Measurements from ENCODE around the gene KIRREL3.
A peak's percentile ranks its signal among the peaks of the same experiment; 100 is the strongest.

The KIRREL3 gene

DNA sequence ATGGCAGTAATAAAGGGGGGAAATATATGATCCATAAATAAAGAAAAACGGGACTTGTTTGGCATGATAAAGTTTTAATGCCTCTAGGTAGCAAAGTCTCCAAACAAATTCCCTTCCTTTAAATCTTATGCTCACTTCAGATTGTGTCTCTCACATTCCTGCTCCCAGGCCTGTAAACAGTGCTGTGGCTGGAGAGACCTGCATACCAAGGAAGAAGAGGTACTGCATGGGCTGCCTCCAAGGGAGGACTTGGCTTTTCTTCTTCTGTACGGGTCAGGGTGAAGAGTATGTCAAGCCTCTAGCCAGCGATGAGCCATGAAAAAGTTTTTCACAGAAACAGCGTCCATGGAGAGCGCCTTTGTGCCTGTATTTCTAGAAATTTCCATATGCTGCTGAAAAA, 161.8 kb downstream of the KIRREL3 start:
- peak in 1 of 2 experiments; percentile 22 for DNase-seq (ENCODE audit: low read depth in 1 of 2, low spot score in 1 of 2)
- no peak for TF ChIP-seq JUND (IDR thresholded peaks at IDR 0.05; ENCODE audit: low read depth)
- in situ Hi-C loops (cut with HindIII; ENCODE audit: low pct_unique_long_range_greater_than_20kb, low sequenced_read_pairs): no loop called here

DNA sequence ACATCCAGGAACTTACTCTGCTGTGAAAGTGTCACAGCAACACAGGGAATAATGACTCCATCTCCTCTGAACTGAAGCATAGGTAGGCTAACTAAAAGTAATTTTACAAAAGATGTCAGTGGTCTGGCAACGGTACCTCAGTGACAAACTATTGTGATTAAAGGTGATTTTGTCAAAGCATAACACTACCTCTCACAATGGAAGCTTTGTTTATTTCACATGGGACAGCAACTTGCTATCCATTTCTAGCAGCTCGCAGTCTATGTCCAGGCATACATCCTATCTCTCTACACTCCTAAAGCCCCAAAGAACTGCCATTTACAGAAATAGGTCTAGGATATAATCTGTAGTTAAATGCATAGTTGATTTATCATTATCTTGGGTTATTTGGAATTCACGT, 163.0 kb downstream of the KIRREL3 start:
- no peak for DNase-seq (ENCODE audit: low read depth in 1 of 2, low spot score in 1 of 2)
- in situ Hi-C loops (cut with HindIII; ENCODE audit: low pct_unique_long_range_greater_than_20kb, low sequenced_read_pairs): no loop called here
- TF ChIP-seq JUND (IDR thresholded peaks at IDR 0.05; ENCODE audit: low read depth): no peak

DNA sequence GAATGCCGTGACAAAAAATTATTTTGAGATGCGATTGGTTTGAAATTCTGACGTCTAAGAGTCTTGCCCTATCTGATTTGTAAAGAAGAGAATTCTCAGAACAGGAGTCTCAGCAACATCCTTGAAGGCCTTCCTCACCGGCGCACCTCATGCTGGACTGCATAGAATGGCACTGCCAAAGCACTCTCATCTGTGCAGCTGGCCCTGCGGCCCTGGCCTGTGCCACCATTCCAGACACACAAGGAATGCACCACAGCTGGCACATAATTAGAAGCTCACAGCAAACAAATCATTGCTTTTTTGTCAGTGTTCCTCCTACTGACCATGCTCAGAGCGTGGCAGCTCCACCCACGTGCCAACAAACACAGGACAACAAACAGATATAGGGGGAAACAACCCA, 166.0 kb downstream of the KIRREL3 start:
- no peak for TF ChIP-seq JUND (IDR thresholded peaks at IDR 0.05; ENCODE audit: low read depth)
- in situ Hi-C loops (cut with HindIII; ENCODE audit: low pct_unique_long_range_greater_than_20kb, low sequenced_read_pairs): no loop called here

DNA sequence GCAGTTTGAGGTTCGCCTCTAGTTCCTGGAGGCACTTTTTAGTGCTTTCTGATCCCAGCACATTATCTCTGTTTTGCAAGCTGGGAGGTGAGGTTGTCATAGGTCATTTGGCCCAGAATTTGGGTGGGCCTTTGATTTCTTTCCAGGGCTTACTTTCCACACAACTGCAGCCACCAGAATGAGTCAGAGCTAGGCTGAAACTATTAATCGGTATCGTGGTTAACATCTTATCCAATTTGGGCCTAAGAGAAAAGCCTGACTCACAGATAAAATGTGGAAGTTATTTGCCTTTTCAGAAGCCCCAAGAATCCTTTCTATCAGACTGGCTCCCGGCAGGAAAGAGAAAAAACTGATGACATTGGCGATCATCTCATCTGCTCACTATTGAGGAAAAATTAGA, 166.4 kb downstream of the KIRREL3 start:
- DNase-seq (ENCODE audit: low read depth in 1 of 2, low spot score in 1 of 2): no peak
- TF ChIP-seq JUND (IDR thresholded peaks at IDR 0.05; ENCODE audit: low read depth): no peak
- in situ Hi-C loops (cut with HindIII; ENCODE audit: low pct_unique_long_range_greater_than_20kb, low sequenced_read_pairs): no loop called here

More for the DNA sequence above, 166.0 kb downstream of the KIRREL3 start:
- no peak for DNase-seq (ENCODE audit: low read depth in 1 of 2, low spot score in 1 of 2)

DNA sequence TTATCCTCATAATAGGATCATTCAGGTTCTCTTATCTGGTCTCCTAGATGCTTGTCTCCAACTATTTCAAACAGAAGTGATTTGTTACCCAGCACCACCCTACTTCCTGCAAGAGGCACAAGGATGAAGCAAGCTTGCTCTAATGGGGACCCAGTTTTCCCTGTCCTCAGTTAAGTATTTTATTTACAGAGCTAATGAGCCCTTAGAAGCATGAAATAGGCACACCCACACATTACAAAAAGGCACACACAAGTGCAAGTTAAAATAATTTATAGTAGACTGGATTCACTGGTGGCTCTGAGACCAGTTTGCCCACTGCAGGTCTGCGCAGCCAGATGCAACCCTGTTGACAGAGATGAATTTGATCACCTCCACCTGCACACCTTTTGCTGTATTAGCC, 167.5 kb downstream of the KIRREL3 start:
- in situ Hi-C loops (cut with HindIII; ENCODE audit: low pct_unique_long_range_greater_than_20kb, low sequenced_read_pairs): no loop called here
- no peak for TF ChIP-seq JUND (IDR thresholded peaks at IDR 0.05; ENCODE audit: low read depth)
- no peak for DNase-seq (ENCODE audit: low read depth in 1 of 2, low spot score in 1 of 2)

DNA sequence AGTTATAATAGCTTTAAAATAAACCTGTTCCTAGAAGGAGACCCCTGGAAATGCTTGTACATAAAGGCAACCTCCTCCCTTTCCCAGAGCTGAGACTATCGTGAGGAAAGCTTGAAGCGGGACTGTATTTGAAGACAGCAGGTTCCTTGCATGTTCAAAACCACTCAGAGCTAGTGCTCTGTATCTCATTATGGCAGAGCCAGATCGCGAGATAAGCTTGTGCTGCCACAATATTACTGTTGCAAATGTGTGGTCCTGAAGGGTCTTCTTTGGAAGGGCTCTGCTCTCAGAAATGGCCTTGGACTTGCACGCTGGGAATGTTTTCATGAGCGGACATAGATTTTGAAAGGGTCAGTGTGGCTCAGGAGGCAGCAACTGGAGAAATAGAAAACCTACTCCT, 168.2 kb downstream of the KIRREL3 start:
- DNase-seq (ENCODE audit: low read depth in 1 of 2, low spot score in 1 of 2): no peak
- in situ Hi-C loops (cut with HindIII; ENCODE audit: low pct_unique_long_range_greater_than_20kb, low sequenced_read_pairs): no loop called here

DNA sequence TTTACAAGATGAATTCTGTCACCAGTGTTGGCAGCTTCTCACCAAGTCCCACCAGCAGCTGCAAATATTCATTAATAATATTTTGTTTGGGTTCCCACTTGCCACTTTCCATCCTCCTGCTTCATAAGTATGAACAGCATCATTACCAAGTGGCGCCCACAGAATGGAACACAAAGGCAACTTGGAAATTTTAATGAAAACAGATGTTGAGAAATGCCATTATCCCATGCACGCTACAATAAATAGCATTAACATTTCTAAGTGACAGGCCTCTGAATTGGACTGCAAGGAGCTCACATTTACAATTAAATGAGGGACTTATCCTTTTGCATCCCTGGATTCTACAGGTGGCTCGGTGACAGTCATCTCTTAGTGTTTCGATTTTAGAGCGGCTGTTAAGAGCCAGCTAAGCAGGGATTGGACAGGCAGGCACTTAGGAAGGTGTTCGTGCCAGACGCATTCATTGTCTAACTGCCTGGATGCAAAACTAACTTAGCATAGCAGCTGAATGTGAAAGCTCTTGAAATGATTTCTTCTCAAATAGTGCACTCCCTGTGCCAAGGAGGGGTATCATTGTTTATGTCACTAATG, 170.3 kb downstream of the KIRREL3 start:
- TF ChIP-seq JUND (IDR thresholded peaks at IDR 0.05; ENCODE audit: low read depth): no peak
- in situ Hi-C loops (cut with HindIII; ENCODE audit: low pct_unique_long_range_greater_than_20kb, low sequenced_read_pairs): no loop called here
- DNase-seq (ENCODE audit: low read depth in 1 of 2, low spot score in 1 of 2): no peak

More for the DNA sequence above, 168.2 kb downstream of the KIRREL3 start:
- TF ChIP-seq JUND (IDR thresholded peaks at IDR 0.05; ENCODE audit: low read depth): no peak

DNA sequence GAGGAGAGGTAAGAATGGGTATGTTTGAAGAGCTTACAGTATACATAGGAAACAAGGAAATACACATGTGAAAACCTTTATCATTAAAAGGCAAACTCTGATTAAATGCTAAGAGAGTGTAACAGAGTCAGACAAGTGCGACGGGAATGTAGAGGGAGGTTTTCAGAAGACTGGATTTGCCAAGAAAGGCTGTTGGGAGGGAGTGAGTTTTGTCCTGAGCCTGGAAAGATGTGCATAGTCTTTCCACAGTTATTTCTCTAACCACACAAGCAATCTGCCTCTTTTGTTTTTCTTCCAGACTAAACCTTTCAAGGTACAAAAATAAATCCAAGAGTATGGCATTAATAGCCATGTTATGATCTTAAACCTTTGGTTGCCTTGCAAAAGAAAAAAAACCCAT, 170.9 kb downstream of the KIRREL3 start:
- in situ Hi-C loops (cut with HindIII; ENCODE audit: low pct_unique_long_range_greater_than_20kb, low sequenced_read_pairs): no loop called here
- DNase-seq (ENCODE audit: low read depth in 1 of 2, low spot score in 1 of 2): no peak
- no peak for TF ChIP-seq JUND (IDR thresholded peaks at IDR 0.05; ENCODE audit: low read depth)

DNA sequence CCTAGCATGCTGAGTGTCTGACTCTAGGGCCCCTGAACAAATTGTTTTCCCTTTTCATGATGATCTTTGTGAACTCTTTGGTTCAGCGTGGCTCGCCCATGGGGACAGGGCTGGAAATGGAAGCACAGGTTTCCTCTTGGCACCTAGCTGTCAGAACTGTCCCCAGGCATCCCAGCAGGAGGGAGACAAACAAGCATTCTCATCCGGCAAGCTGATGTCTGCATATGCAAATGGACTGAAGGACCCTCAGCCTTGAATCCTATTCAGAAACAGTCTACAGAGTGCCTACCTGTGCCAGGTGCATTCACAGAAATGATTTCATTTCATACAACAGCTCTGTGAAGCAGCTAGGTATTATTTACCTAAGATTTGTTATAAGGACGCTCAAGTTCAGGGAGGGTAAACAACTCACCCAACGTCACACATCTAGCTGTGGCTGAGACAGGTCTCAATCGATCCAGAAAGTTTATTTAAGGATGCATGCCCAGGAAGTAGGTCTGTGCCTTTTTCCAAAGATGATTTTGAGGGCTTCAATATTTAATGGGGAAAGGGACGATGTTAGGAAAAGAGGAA, 176.4 kb downstream of the KIRREL3 start:
- no peak for DNase-seq (ENCODE audit: low read depth in 1 of 2, low spot score in 1 of 2)
- no peak for TF ChIP-seq JUND (IDR thresholded peaks at IDR 0.05; ENCODE audit: low read depth)
- in situ Hi-C loops (cut with HindIII; ENCODE audit: low pct_unique_long_range_greater_than_20kb, low sequenced_read_pairs): no loop called here

DNA sequence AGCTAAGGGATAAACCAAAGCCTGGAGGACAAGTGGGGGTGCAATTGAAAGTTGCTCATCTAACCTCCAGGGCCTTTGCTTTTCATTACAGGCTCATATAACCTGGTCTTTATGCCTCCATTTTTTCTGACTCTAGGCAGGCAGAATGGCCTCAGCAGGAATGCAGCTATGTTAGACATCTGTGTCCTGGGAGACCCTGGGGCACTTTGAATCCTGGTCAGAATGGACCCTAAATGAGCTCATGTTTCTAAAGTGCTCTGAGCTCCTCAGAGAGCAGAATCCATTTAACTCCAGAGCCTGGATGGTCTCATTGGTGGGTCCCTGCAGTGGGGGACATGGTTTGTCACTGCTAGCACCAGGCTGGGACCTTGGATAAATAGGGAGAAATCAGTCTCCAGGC, 177.3 kb downstream of the KIRREL3 start:
- DNase-seq (ENCODE audit: low read depth in 1 of 2, low spot score in 1 of 2): no peak
- in situ Hi-C loops (cut with HindIII; ENCODE audit: low pct_unique_long_range_greater_than_20kb, low sequenced_read_pairs): no loop called here
- TF ChIP-seq JUND (IDR thresholded peaks at IDR 0.05; ENCODE audit: low read depth): no peak

DNA sequence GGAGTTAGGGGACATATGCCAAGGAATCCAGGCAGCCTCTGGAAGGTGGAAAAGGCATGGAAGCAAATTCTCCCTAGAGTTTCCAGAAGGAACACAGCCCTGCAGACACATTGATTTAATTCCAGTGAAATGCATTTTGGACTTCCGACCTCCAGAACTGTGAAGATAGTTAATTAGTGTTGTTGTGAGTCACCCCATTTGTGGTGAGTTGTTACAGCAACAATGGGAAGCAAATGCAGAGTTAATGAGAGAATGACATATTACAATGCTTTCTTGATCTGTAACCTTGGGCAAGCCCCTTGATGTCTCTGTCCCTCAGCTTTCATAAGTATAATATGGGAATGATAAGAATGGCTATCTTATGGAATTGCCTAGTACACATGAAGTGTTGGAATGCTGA, 178.7 kb downstream of the KIRREL3 start:
- DNase-seq (ENCODE audit: low read depth in 1 of 2, low spot score in 1 of 2): no peak
- TF ChIP-seq JUND (IDR thresholded peaks at IDR 0.05; ENCODE audit: low read depth): no peak
- in situ Hi-C loops (cut with HindIII; ENCODE audit: low pct_unique_long_range_greater_than_20kb, low sequenced_read_pairs): no loop called here

DNA sequence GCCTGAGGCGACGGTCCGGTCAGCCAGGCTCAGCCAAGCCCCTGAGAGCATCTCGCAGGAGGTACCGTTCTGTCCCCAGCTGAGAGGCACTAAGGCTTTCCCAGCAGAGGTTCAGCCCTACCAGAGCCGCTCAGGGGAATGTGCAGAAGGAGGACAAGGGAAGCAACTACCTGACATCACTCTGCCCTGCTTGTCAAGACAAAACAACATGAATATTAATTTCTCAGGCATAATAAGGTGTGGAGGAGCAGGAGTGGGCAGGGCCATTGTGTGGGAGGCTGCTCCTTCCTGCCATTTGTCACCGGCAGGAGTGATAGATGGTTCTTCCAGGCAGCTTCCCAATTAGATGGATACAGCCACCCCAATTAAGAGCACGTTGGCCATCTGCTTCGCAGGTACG, 181.4 kb downstream of the KIRREL3 start:
- in situ Hi-C loops (cut with HindIII; ENCODE audit: low pct_unique_long_range_greater_than_20kb, low sequenced_read_pairs): no loop called here
- TF ChIP-seq JUND (IDR thresholded peaks at IDR 0.05; ENCODE audit: low read depth): no peak
- no peak for DNase-seq (ENCODE audit: low read depth in 1 of 2, low spot score in 1 of 2)

DNA sequence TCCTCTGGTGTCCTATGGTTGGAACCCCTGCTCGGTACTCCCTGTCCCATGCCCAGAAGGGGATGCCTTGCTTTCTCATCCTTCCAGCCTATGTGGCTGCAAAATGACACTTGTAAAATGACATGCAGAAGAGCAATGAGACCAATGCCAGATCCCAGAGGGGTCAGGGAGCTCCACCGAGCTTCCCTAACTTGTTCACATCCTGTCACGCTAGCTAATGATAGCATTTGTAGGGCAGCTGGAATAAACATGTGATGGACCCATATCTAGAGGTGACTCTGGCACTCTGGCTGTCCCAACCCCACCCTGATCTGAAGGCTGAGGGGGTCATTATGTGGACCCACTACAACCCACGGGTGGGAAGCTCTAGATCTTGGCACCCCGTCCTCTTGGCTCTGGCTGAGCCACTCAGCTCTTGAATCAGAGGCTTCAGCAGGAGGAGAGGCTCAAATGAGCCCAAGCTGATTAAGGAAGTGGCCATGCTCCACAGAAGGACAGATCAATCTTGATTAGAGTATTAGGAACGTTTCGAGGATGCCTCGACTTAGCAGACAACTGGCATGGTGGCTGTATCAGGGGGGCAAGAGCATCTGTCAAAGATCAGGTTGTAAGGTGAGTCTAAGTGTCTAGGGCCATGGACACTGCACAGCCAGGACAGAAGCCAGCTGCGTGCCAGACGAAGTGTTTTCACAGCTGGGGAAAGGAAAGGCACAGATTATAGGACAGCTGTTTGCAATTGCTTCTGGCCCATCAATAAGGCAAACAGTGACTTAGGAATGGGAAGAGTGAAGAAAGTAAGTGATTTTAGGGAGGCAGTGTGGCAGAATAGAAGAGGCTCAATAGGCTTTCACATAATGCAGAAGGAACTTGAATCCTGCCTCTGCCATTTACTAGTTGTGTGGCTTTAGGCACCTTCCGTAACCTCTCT, 182.8 kb downstream of the KIRREL3 start:
- no peak for DNase-seq (ENCODE audit: low read depth in 1 of 2, low spot score in 1 of 2)
- TF ChIP-seq JUND (IDR thresholded peaks at IDR 0.05; ENCODE audit: low read depth): no peak
- in situ Hi-C loops (cut with HindIII; ENCODE audit: low pct_unique_long_range_greater_than_20kb, low sequenced_read_pairs): no loop called here

All from T47D (cell line).